HEK293 (cell line): Measurements from ENCODE around the gene CUL9.

Experiments used
- CTCF ChIA-PET: fragments of 350-600 bp; formaldehyde crosslinking; extraction: SDS; loops from one replicate; lab custom pipeline; 2021; ENCODE audit warnings: antibody characterized with exemption; lab: Yijun Ruan, JAX
- POLR2A ChIA-PET: fragments of 300-600 bp; formaldehyde crosslinking; extraction: SDS; loops from one replicate; lab custom pipeline; 2020; ENCODE audit warnings: antibody characterized with exemption, inconsistent platforms; lab: Yijun Ruan, JAX
- H3K27ac ChIP-seq: fragments of 200-500 bp; sonication (Bioruptor generic); 2 replicates; pipeline ENCODE4 v1.5.1; 2014; ENCODE audit warnings: low read depth, low read length, control low read depth, inconsistent platforms; ENCODE audit errors: extremely low read depth
- H3K36me3 ChIP-seq, 2 experiments: fragments of 200-500 bp in 1 of 2; sonication (Bioruptor generic) in 1 of 2; 1 replicate in 1 of 2; 2 replicates in 1 of 2; pipeline ENCODE4 v1.5.1; 2014 to 2017; ENCODE audit warnings: inconsistent platforms in 2 of 2, low read length in 2 of 2; ENCODE audit not compliant: control insufficient read depth in 2 of 2, insufficient read depth in 1 of 2
- H3K4me1 ChIP-seq: fragments of 200-500 bp; sonication (Bioruptor generic); 2 replicates; pipeline ENCODE4 v1.5.1; 2014; ENCODE audit warnings: mild to moderate bottlenecking, low read length, inconsistent platforms; ENCODE audit not compliant: control insufficient read depth, insufficient read depth
- H3K4me3 ChIP-seq: 2 replicates; pipeline ENCODE4 v1.5.1; 2011; ENCODE audit warnings: low read depth, mild to moderate bottlenecking, control low read depth, low read length, moderate library complexity
- H3K9me3 ChIP-seq: fragments of 200-500 bp; sonication (Bioruptor generic); 2 replicates; pipeline ENCODE4 v1.5.1; 2014; ENCODE audit warnings: low read depth, low read length, inconsistent platforms; ENCODE audit not compliant: control insufficient read depth, insufficient read depth
- IKZF3 ChIP-seq: fragments of 450-650 bp; IDR thresholded peaks from 2 replicates; pipeline ENCODE4 v1.5.0; 2018; ENCODE audit warnings: missing biosample characterization, mild to moderate bottlenecking, missing genetic modification characterization, moderate library complexity
- OVOL3 ChIP-seq: fragments of 450-650 bp; formaldehyde crosslinking; IDR thresholded peaks from 2 replicates; pipeline ENCODE4 v1.5.1; 2016; ENCODE audit warnings: missing biosample characterization, missing genetic modification characterization
- PRDM10 ChIP-seq: fragments of 450-650 bp; formaldehyde crosslinking; IDR thresholded peaks from 2 replicates; pipeline ENCODE4 v1.5.1; 2016; ENCODE audit warnings: missing biosample characterization, missing genetic modification characterization
- RBAK ChIP-seq: fragments of 450-650 bp; formaldehyde crosslinking; IDR thresholded peaks from 2 replicates; pipeline ENCODE4 v1.5.1; 2016; ENCODE audit warnings: missing biosample characterization, missing genetic modification characterization
- ZBTB48 ChIP-seq: fragments of 450-650 bp; formaldehyde crosslinking; IDR thresholded peaks from 2 replicates; pipeline ENCODE4 v1.5.1; 2016; ENCODE audit warnings: missing biosample characterization, missing genetic modification characterization
- ZNF174 ChIP-seq: fragments of 450-650 bp; formaldehyde crosslinking; IDR thresholded peaks from 2 replicates; pipeline ENCODE4 v1.5.0; 2017; ENCODE audit warnings: missing biosample characterization, mild to moderate bottlenecking, missing genetic modification characterization
- ZNF19 ChIP-seq: fragments of 450-650 bp; formaldehyde crosslinking; IDR thresholded peaks from 2 replicates; pipeline ENCODE4; 2016; ENCODE audit warnings: missing biosample characterization, missing genetic modification characterization, low read depth
- ZNF48 ChIP-seq: fragments of 450-650 bp; formaldehyde crosslinking; IDR thresholded peaks from 2 replicates; pipeline ENCODE4 v1.5.1; 2016; ENCODE audit warnings: missing biosample characterization, missing genetic modification characterization
- ZNF513 ChIP-seq: fragments of 450-650 bp; IDR thresholded peaks from 2 replicates; pipeline ENCODE4 v1.5.1; 2018; ENCODE audit warnings: missing biosample characterization, missing genetic modification characterization
- ZNF518A ChIP-seq: fragments of 450-650 bp; formaldehyde crosslinking; conservative IDR thresholded peaks from 2 replicates; pipeline ENCODE4 v1.5.1; 2016; ENCODE audit warnings: low read depth, missing biosample characterization, missing genetic modification characterization
- ZNF544 ChIP-seq: fragments of 450-650 bp; formaldehyde crosslinking; IDR thresholded peaks from 2 replicates; pipeline ENCODE4 v1.5.0; 2017; ENCODE audit warnings: missing biosample characterization, missing genetic modification characterization
- ZNF558 ChIP-seq: fragments of 450-650 bp; formaldehyde crosslinking; IDR thresholded peaks from 2 replicates; pipeline ENCODE4 v1.5.1; 2016; ENCODE audit warnings: missing biosample characterization, missing genetic modification characterization
- ZNF629 ChIP-seq: fragments of 450-650 bp; formaldehyde crosslinking; IDR thresholded peaks from 2 replicates; pipeline ENCODE4 v1.5.1; 2017; ENCODE audit warnings: missing biosample characterization, missing genetic modification characterization
- TF ChIP-seq, protein P1 (sequence below): fragments of 450-650 bp; formaldehyde crosslinking; IDR thresholded peaks from 2 replicates; pipeline ENCODE4 v1.5.1; 2016; ENCODE audit warnings: missing biosample characterization, missing genetic modification characterization
- TF ChIP-seq, protein P2 (sequence below): fragments of 450-650 bp; formaldehyde crosslinking; IDR thresholded peaks from 2 replicates; pipeline ENCODE4 v1.5.1; 2016; ENCODE audit warnings: missing biosample characterization, missing genetic modification characterization

The CUL9 gene

DNA sequence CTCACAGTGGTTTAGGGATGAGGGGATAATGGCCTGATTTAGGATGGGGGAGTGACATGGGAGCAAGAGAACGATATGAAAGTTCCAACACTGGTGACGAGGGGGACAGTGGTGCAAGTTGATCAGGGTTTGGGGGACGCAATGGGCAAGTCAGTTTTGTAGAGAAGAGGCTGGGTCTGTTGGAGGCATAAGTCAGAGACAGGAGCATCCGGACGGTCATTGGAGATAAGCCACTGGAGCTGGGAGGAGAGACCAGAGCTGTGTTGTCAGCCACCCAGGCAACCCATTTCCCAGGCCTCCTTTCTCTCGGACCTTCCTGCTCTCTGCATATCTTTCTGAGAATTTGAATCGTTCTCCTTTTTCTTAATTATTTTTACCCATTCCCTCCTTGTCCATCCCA, 37.8 kb downstream of the CUL9 start (continued):
- no peak for TF ChIP-seq ZNF629 (tag by site-specific recombination)
- TF ChIP-seq OVOL3 (tag by site-specific recombination) = no peak
- TF ChIP-seq ZNF558 (tag by site-specific recombination) = no peak
- TF ChIP-seq, protein P1, sequence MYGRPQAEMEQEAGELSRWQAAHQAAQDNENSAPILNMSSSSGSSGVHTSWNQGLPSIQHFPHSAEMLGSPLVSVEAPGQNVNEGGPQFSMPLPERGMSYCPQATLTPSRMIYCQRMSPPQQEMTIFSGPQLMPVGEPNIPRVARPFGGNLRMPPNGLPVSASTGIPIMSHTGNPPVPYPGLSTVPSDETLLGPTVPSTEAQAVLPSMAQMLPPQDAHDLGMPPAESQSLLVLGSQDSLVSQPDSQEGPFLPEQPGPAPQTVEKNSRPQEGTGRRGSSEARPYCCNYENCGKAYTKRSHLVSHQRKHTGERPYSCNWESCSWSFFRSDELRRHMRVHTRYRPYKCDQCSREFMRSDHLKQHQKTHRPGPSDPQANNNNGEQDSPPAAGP (tag by site-specific recombination) = no peak
- no peak for TF ChIP-seq ZNF518A (tag by site-specific recombination)
- TF ChIP-seq ZNF19 = no peak
- TF ChIP-seq, protein P2, sequence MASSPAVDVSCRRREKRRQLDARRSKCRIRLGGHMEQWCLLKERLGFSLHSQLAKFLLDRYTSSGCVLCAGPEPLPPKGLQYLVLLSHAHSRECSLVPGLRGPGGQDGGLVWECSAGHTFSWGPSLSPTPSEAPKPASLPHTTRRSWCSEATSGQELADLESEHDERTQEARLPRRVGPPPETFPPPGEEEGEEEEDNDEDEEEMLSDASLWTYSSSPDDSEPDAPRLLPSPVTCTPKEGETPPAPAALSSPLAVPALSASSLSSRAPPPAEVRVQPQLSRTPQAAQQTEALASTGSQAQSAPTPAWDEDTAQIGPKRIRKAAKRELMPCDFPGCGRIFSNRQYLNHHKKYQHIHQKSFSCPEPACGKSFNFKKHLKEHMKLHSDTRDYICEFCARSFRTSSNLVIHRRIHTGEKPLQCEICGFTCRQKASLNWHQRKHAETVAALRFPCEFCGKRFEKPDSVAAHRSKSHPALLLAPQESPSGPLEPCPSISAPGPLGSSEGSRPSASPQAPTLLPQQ (tag by site-specific recombination) = no peak

DNA sequence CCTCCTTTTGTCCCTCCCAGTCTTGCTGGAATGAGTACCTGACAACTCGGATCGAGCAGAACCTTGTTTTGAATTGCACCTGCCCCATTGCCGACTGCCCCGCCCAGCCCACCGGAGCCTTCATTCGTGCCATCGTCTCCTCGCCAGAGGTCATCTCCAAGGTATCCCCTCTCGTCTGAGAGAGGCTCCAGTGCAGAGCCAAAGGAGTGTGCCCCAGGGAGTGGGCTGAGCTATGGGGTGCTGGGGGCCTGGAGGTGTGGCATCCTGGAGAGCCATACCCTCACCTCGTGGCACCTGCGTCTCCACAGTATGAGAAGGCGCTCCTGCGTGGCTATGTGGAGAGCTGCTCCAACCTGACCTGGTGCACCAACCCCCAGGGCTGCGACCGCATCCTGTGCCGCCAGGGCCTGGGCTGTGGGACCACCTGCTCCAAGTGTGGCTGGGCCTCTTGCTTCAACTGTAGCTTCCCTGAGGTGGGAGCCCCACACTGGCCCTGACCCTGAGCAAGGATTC, 38.5 kb downstream of the CUL9 start:
- CTCF ChIA-PET = interaction anchor here (0.6 to 2.5 kb wide), 4 partner anchors 9 to 872 kb away, joined by 3 to 21 read pairs (median 3); partner anchors contain the start of gene DNPH1

More for the DNA sequence above, 38.5 kb downstream of the CUL9 start:
- TF ChIP-seq ZNF48 (tag by site-specific recombination) = no peak
- no peak for TF ChIP-seq IKZF3 (tag by site-specific recombination)
- no peak for TF ChIP-seq PRDM10 (tag by site-specific recombination)
- TF ChIP-seq ZNF544 (tag by site-specific recombination) = no peak
- TF ChIP-seq ZNF174 = no peak
- TF ChIP-seq ZBTB48 (tag by site-specific recombination) = no peak
- TF ChIP-seq ZNF513 (tag by site-specific recombination) = no peak
- no peak for TF ChIP-seq RBAK
- TF ChIP-seq, all 188 proteins: peak for 0
- H3K4me1 ChIP-seq = no peaks in the 10 kb centered on the region
- H3K4me3 ChIP-seq = no peak overlapping the region
- POLR2A ChIA-PET = interaction anchor here (0.6 to 3.2 kb wide), 5 partner anchors 9 to 247 kb away, joined by 4 to 16 read pairs (median 5); partner anchors contain the start of gene DNPH1
- H3K36me3 ChIP-seq = peaks cover 0 to 30% of the 10 kb centered on the region in 2 experiments; a peak in 1 of 3 replicates
- no peaks in the 10 kb centered on the region for H3K9me3 ChIP-seq
- no peak overlapping the region for H3K27ac ChIP-seq
